HL-60/S4 (cell line): Measurements from ENCODE around the gene BSDC1.

Experiments
- in situ Hi-C: fragments of 300-500 bp; cut with MboI; formaldehyde crosslinking; loops from 2 replicates; pipeline ENCODE4 v1.14.3; 2022; ENCODE audit warnings: low sequenced_read_pairs

BSDC1 gene

DNA sequence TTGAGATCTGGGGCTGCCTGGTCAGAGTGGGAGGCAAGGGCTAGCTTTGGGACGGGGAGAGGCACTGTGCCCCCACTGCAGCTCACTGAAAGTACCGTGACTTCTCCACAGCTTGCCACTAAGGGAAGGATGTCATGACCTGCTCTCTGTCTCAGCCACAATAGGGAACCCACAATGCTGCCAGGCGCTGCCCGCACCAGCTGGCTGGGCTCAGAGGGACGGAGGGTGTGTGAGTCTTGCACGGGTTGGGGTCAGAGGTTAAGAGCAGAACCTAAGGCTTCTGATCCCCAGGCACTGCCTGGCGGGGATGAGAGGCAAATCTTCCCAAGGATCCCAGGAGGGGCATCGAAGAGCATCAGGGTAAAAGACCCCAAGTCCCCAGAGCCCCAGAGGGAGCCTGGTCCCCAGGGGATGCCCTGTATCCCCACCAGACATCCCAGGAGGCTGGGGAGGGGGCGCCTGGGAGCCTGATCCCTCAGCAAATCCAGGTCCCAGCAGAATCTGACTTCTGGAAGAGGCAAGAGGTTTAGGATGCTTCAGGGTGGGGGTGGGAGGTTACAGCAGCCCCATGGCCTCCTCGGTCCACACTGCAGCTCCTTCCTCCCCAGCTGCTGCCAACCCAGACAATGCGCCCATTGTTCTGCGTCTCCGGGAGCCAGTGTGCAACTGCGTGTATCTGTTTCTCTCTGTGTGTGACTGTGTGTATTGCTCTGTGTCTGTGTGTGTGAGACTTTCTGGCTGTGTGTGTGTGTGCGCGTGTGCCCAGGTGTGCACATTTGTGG is 56.2 kb downstream of the BSDC1 start:
- in situ Hi-C loops: no loop called here

DNA sequence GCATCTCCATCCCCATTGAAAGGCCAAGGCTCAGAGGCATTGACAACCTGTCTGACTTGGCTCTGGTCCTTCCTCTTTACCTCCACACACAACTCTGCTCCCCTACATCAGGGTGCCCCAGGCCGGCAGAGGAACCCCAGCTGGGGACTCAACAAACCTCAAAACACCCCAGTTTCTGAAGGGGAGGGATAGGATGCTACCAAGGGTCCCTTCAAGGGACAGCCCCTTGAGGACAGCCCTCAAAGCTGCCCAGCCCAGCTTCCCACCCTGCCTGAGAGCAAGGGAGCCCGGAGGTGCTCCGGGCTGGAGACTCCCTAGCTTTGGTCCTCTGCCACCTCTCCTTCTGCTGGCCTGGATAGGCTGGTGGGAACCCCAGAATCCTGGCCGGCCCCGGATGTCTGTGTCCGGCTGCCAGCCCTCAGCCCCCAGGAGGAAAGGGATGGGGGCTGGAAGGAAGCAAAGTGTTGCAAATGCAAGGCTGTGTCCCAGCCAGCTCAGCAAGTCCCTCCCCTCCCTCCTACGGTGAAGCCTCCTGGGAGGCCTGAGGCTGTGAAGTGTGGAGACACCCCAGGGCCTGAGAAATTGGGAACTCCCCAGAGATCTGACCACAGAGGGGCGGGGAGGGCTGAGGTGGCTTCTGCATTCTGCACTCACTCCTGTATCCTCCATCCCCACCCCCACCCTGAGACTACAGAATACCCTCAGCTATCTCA is 57.1 kb downstream of the BSDC1 start:
- in situ Hi-C loops: no loop called here

DNA sequence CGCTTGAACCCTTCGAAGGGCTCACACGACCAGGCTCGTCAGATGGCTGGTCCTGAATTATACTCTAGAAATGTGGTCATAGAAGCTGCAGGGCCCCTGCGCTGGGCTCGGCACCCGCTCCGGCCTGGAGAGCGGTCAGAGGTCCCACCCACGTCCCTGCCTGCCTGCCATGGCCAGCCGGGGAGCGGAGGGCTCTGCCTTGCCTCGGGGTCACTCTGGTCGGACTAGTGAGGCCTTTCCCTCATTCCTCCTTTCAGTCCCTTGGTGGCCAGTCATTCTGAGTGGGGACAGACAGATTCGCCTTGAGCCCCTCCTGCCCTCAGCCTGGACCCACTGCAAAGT is 57.7 kb downstream of the BSDC1 start:
- in situ Hi-C loops: no loop called here

DNA sequence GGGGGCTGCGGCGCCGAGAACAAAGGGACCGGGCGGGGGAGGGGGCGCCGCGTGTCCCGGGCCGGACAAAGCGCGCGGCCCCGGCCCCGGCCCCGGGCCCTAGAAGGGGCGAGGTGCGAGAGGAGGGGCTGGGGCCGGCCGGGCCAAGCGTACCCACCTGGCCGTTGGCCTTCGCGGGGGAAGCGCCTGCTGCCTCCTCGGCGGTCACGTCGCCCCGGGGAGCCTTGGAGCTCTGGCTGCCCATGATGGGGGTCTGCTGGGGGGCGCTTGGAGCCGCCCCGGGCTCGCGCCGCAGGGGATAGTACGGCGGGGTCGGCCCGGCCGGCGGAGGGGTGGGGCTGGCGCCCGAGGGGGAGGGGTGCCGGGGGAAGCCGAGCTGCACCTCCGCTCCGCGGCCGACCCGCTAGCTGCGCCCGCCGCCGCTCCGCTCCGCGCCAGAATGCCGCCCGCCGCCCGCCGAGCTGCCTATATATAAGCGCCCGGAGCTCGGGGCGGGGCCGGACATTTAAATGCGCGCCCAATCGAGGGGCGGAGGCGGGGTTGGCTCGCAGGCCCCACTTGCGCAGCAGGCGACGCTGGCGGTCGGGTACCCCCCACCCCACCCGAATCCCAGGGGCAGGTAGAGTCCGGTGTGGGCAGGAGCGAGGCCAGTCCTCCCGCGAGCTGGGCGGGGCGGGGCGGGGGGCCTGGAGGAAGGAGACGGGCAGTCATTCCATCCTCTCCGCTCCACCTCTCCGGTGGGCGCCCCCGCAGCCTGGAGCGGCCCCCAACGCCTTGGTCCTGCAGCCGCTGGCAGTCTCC is 58.3 kb downstream of the BSDC1 start, which contains the start of gene MARCKSL1:
MARCKSL1 (minus strand) TSS at position 444 of the 801 bp plus-strand sequence; CDS start at position 244, 200 bp downstream.
- in situ Hi-C loops: no loop called here

DNA sequence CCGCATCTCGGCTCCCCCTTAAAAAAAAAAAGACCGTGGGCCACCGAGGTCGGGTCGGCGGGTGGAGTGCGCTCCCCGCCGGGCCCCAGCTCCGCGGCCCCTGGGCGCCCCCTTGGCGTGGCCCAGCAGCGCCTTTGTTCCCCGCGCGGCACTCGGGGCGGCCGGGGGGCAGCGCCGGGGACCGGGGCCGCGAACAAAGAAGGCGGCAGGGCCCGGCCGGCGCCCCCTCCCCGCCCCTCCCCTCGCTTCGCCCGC is 58.8 kb downstream of the BSDC1 start:
- in situ Hi-C loops: no loop called here

DNA sequence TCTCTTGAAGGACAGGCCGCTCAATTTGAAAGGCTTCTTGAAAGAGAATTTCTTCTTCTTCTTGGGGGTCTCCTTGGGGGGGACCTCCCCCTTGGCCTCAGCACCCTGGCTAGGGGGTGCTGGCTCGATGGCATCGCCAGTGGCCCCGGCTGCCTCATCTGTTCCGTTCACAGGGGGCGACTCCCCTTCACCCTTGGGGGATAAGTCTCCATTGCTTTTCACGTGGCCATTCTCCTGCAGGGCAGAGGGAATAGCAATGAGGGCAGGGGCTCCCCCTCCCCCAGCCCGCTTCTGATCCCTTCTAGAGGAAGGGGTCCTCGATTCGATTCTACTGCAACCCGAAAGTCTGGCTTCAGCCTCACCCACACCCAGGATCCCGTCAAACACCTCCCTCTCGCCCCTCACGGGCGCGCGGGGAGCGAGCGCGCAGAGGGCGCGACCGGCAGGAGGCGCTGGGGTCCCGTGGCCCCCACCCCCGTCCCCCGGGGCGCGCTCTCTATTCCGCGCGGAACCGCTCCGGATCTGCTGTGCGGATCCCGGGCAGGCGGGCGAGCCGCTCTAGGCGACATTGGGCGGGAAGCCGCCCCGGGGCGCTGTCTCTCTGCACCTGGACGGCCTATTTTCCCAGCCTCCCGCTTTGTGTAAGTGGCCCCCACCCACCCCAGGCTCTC is 59.2 kb downstream of the BSDC1 start:
- in situ Hi-C loops: no loop called here

DNA sequence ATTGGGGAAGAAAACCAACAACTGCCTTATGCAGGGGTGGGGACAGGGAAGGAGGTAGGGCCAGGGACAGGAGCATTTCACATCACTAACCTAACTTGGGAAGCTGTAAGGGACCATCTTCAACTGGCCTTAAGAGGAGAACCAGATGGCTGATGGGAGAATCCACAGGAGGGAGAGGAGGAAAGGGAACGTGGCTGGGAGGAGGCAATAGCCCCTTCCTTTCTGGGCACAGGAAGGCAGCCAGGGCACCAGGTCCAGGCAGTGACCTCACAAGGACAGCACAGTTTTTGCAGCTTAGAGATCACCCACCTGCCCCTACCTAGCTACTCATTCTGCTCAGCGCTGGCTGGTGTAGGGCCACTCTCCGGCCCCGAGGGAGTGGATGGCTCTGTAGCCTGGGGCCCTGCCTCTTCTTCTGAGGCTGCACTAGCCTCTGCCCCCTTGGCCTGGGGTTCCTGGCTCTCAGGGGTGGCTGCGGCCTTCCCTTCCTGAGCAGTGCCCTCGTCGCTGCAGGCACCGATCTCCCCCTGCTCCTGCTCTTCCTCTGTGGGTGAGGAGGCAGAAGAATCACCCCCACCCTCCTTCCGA is 59.9 kb downstream of the BSDC1 start:
- in situ Hi-C loops: no loop called here

DNA sequence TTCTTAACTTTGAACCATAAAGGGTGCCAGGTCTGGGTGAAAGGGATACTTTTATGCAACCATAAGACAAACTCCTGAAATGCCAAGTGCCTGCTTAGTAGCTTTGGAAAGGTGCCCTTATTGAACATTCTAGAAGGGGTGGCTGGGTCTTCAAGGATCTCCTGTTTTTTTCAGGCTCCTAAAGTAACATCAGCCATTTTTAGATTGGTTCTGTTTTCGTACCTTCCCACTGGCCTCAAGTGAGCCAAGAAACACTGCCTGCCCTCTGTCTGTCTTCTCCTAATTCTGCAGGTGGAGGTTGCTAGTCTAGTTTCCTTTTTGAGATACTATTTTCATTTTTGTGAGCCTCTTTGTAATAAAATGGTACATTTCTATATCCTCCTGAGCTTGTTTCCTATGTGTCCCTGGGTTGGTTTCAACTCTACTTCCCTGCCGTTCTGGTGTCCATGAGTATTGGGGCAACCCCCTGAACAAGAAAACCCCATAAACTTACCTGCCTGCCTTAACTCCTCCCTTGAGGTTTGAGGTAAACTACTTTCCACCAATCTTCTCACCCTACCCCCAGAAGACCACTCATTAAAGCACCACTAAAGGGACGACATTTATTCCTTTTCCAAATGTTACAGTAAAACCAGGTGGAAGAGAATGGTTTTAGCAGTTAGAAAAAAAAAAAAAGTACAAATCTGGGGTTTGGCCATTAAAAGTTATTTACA is 60.8 kb downstream of the BSDC1 start:
- in situ Hi-C loops: no loop called here

DNA sequence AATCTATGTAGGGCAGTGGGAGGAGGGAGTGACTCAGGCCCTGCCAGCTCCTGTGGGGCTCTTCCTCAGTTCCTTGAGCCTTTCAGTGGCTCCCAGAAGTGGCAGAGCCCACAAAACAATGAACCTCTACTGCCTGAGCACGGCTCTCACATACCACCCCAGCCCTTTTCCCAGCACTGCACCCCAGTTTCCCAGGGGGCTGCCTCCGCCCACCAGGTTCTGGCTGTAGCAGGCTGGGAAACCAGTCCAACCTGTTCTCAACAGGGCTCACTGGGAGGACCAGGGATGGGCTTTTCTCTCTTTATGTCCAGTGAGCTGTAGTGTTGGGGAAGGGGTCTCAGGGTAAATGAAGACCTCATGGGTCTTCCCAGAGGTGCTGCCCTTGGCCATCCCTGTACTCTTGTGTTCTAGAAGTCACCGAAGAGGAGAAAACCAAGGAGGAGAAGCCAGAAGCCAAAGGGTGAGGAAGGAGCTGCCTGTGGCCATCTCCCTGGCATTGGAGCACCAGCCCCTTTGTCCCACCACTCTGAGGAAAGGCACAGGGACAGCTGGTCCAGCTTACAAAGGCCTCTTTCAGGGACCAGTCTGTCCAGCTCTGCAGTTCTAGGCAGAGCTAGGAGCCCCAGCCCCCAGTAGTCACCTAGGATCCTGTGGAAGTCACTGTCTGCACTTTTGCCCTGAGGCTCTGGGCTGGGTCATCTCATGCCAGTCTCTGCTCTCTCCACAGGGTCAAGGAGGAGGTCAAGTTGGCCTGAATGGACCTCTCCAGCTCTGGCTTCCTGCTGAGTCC is 61.8 kb downstream of the BSDC1 start:
- in situ Hi-C loops: no loop called here

DNA sequence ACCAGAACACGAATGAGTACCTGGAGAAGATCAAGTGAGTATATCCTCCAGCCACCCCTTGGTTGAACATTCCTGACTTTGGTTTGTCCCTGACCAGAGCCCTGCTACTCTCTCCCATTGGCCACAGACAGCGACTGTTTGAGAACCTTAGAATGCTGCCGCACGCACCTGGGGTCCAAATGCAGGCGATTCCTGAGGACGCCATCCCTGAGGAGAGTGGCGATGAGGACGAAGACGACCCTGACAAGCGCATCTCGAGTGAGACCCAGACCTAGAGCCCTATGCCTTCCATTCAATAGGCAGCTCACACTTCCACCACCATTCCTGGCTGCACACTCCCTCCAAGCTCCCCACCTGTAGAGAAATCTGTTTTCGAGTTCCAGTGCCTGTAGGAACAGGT is 62.7 kb downstream of the BSDC1 start:
- in situ Hi-C loops: no loop called here

DNA sequence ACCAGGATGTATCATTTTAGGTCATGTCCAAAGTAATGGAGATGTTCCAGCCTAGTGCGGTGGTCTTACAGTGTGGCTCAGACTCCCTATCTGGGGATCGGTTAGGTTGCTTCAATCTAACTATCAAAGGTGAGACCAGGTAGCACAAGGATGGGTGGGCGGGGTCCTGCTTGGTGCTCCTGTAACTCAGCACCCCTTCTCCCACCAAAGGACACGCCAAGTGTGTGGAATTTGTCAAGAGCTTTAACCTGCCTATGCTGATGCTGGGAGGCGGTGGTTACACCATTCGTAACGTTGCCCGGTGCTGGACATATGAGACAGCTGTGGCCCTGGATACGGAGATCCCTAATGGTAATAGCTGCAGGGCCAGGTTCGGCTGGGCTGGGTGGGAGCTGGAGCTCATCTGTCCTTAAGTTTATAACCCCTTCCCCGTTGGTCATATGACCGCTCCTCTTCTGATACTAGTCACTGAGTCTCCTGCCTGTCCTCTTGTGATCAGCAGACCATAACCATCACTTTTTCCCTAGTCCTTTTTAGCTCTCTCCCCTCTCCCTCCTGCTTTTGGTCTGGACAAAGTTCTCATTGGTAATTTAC is 63.6 kb downstream of the BSDC1 start:
- in situ Hi-C loops: no loop called here

DNA sequence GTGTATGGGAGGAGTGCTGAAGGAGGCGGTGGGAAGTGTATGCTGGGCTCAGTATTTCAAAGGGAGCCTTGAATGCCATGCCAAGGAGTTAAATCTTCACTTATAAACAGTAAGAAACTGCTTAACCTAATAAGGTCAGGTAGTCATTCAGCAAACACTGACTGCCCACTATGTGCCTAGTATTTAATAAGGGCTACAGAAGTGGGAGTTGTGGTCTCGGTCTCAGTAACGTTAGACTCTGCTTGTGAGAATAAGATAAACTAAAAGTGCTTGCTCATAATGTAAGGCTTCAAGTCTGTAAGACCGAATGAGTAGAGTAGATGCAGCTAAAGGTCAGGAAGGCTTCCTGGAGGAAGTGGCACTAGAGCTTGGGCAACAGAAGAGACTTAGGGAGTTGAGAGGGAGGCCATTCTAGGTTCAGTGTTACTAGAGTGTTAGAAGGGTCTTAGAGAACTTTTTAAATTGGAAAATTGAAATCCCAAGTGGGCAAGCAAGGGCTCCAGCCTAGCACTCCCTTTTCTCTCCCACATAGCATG is 64.2 kb downstream of the BSDC1 start:
- in situ Hi-C loops: no loop called here

DNA sequence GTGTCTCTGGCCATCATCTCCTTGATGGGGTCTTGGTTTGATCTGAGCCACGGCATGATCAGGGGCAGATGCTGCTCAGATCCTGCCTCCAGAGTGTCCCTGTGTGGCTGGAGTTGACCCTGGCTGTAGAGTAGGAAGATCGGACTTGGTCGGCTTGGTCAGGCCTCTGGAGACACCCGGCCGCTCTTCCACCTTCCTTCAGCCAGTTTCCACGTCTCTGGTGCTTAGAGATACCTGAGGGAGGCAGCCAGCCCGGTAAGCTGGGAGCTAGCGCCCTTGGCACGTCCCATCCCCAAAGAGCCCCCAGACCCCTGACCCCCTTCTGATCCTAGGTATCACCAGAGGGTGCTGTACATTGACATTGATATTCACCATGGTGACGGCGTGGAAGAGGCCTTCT is 67.0 kb downstream of the BSDC1 start:
- in situ Hi-C loops: no loop called here

DNA sequence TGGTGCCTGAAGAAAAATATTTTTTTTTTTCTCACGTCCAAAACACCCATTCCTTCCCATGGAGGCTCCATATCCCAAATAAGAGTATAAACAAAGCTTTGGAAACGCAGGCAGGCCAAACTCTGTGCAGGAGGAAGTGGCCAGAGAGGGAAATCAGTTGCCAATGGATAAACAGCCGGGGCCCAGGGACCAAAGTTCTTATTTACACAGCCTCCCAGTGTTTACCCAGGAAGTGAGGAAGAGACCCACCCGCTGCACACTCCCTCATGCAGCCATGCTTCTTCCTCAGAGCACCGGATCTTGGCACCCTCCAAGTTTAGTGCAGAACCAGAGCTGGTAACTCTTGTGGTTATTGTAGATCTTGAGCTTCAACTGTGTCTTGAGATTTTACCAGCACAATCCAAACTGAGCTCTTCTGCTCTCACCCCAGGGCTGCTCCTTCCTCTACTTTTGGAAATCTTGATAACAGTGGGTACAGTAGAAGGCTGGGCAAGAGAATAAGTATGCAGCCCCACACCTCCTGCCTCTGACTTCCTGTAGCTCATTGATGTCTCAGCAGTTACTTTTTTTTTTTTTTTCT is 72.4 kb downstream of the BSDC1 start:
- in situ Hi-C loops: no loop called here

DNA sequence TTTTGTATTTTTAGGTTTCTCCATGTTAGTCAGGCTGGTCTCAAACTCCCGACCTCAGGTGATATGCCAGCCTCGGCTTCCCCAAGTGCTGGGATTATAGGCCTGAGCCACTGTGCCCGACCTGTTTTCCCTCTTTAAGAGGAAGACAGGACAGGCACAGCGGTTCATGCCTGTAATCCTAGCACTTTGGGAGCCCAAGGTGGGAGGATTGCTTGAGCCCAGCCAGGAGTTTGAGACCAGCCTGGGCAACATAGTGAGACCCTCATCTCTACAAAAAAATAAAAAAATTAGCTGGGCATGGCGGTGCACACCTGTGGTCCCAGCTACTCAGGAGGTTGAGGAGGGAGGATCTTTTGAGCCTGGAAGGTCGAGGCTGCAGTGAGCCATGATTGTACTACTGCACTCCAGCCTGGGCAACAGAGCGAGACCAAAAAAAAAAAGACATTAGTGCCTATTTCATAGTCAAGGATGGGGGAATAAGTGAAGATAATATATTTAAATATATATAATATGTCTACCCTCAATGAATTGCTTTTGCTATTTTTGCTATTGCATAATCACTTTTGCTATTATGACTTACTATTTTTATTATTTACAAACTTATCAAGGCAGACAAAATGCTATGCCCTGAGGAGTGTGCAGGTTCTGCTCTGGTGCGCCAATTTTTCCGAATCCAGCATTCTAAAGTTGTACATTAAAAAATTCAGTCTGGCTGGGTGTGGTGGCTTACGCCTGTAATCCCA is 75.9 kb downstream of the BSDC1 start:
- in situ Hi-C loops: no loop called here

DNA sequence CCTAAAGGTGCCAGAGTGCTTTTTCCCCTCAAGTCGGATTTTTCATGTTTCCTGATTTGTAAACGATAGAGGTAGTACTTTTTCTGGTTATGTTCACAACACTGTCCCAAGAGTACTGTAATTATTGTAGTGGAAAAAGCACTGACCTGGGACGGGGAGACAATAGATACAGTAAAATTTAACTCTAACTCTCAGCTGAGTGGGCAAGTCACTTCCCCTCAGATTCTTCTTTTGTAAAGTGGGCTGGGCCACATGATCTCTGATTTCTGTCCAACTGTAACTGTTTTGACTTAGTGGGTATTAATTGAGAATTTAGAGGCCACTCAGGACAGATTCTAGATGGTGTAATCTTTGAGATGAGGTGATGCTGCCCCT is 77.4 kb downstream of the BSDC1 start:
- in situ Hi-C loops: no loop called here
